A673 (cell line): ENCODE results near the gene ADRM1. TPM values are rescaled to one million over a fixed set of nuclear protein-coding genes. Genes with fewer than 3 reads are reported as not detected.

Source experiments
- BruUV-seq: library from RNA; stranded (reverse); fragments of 400-500 nt; replicated peaks from 2 replicates; lab custom pipeline; 2021; lab: Mats Ljungman, UMichigan
- CTCF ChIA-PET: fragments of 300-600 bp; sonication (Branson Sonifier 250); formaldehyde crosslinking; loops from one replicate; lab custom pipeline; 2022; ENCODE audit warnings: antibody characterized with exemption; lab: Charles Lee
- POLR2A ChIA-PET: fragments of 300-600 bp; sonication (Branson Sonifier 250); formaldehyde crosslinking; loops from one replicate; lab custom pipeline; 2022; ENCODE audit warnings: antibody characterized with exemption; ENCODE audit not compliant: low non-redundant PET; lab: Charles Lee
- DNase-seq: peaks from one replicate; pipeline ENCODE4 v3.0.0-alpha.2; 2015; ENCODE audit warnings: low spot score
- H3K27ac ChIP-seq: fragments of 200-600 bp; sonication (generic); 2 replicates; pipeline ENCODE4 v1.5.1; 2016; ENCODE audit warnings: mixed run types, low read depth, mild to moderate bottlenecking, mixed read lengths, antibody characterized with exemption, low read length; ENCODE audit not compliant: poor library complexity, severe bottlenecking
- H3K27me3 ChIP-seq: fragments of 200-600 bp; sonication (generic); replicated peaks from 2 replicates; pipeline ENCODE4 v1.6.1; 2017; ENCODE audit warnings: mixed run types, low read depth, mild to moderate bottlenecking, mixed read lengths, antibody characterized with exemption, low read length; ENCODE audit not compliant: insufficient read depth, poor library complexity
- H3K36me3 ChIP-seq: fragments of 200-600 bp; sonication (generic); 2 replicates; pipeline ENCODE4 v1.6.1; 2016; ENCODE audit warnings: mixed run types, mild to moderate bottlenecking, mixed read lengths, antibody characterized with exemption, low read length; ENCODE audit not compliant: insufficient read depth, poor library complexity, severe bottlenecking
- H3K4me1 ChIP-seq: fragments of 200-600 bp; sonication (generic); 2 replicates; pipeline ENCODE4 v1.6.1; 2017; ENCODE audit warnings: mixed run types, mild to moderate bottlenecking, mixed read lengths, antibody characterized with exemption, low read length; ENCODE audit not compliant: insufficient read depth, poor library complexity, severe bottlenecking
- H3K4me3 ChIP-seq: fragments of 200-600 bp; sonication (generic); 2 replicates; pipeline ENCODE4 v1.5.1; 2016; ENCODE audit warnings: low read depth, mixed run types, mild to moderate bottlenecking, mixed read lengths, low read length; ENCODE audit not compliant: poor library complexity, severe bottlenecking
- H3K9me3 ChIP-seq: fragments of 200-600 bp; sonication (generic); 2 replicates; pipeline ENCODE4 v1.6.1; 2016; ENCODE audit warnings: mixed run types, low read depth, mild to moderate bottlenecking, mixed read lengths, antibody characterized with exemption, low read length; ENCODE audit not compliant: poor library complexity, severe bottlenecking
- EZH2 ChIP-seq: fragments of 200-600 bp; sonication (generic); IDR thresholded peaks from 2 replicates; pipeline ENCODE4 v1.6.1; 2017; ENCODE audit warnings: borderline replicate concordance, low read depth, mild to moderate bottlenecking, mixed read lengths, antibody characterized with exemption, low read length; ENCODE audit not compliant: poor library complexity, severe bottlenecking
- intact Hi-C: fragments of 100-400 bp; cut with micrococcal nuclease; formaldehyde crosslinking; loops from one replicate; pipeline ENCODE4 v1.10.0; 2022; ENCODE audit not compliant: unreplicated experiment
- total RNA-seq: library from RNA; stranded (reverse); gene quantifications from 2 replicates; pipeline ENCODE4 v1.2.3, GENCODE V29; 2021
- TF ChIP-seq, protein P1 (sequence below): fragments of 300-800, 200-600 bp; sonication (generic); conservative IDR thresholded peaks from 2 replicates; pipeline ENCODE4 v1.5.1; 2017; ENCODE audit warnings: low read depth, mild to moderate bottlenecking, antibody characterized with exemption, low read length, moderate library complexity, mixed read lengths

Gene ADRM1
- total RNA-seq, 1 experiment from 2014 or later: 252 TPM

- no peaks in the 10 kb centered on the region for H3K27me3 ChIP-seq
- no peak overlapping the region for H3K27ac ChIP-seq
- no peak overlapping the region for H3K4me3 ChIP-seq
- intact Hi-C loops: no loop called here
- CTCF ChIA-PET: no interaction called here
- no peaks in the 10 kb centered on the region for H3K4me1 ChIP-seq
- POLR2A ChIA-PET: no interaction called here
- H3K9me3 ChIP-seq: no peaks in the 10 kb centered on the region
- peaks cover 4% of the 10 kb centered on the region for H3K36me3 ChIP-seq
- BruUV-seq: no TSS peak
- no peak for DNase-seq
- no peak for TF ChIP-seq EZH2
- TF ChIP-seq, protein P1, sequence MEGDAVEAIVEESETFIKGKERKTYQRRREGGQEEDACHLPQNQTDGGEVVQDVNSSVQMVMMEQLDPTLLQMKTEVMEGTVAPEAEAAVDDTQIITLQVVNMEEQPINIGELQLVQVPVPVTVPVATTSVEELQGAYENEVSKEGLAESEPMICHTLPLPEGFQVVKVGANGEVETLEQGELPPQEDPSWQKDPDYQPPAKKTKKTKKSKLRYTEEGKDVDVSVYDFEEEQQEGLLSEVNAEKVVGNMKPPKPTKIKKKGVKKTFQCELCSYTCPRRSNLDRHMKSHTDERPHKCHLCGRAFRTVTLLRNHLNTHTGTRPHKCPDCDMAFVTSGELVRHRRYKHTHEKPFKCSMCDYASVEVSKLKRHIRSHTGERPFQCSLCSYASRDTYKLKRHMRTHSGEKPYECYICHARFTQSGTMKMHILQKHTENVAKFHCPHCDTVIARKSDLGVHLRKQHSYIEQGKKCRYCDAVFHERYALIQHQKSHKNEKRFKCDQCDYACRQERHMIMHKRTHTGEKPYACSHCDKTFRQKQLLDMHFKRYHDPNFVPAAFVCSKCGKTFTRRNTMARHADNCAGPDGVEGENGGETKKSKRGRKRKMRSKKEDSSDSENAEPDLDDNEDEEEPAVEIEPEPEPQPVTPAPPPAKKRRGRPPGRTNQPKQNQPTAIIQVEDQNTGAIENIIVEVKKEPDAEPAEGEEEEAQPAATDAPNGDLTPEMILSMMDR: no peak
These were observed 5.9 kb upstream of the ADRM1 start for GRCh38 chr20:62296724-62297448.

DNA sequence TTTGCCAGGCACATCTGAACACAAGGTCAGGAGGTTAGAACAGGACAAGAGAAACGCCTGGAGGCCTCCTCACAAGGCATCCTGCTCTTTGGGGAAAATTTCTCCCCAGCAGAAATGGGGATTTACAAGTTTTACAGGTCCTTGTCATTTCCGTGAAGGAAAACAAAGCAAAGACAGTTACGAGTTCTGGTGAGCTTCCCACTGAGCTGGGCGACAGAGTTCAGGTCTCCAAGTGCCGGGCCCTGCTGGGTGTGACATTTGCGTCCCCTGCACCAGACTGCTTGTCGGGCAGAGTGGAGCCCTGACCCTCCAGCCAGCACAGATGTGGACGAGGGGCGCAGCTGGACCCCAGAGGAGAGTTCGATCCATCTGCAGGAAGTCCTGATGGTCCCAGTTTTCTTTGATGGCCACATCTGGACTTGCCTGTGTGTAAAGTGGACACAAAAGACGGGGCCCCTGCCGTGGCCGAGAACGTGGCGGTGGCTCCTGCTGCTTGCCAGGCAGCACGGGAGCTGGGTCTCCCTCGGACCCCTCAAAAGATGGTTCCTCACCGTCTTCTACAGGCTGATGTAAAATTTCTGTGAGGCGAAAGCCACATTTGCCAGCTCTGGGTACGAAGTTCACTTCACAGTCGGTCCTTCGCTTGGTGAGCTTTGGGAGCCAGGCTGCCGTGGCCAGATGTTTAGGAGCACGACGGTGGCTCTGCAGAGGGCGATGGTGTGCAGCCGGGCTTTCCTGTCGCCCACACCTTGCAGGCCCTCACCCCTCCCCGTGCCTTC, 5.2 kb upstream of the ADRM1 start:
- CTCF ChIA-PET: no interaction called here
- Histone ChIP-seq H3K4me3 (no peak overlapping the region), H3K27me3 (no peaks in the 10 kb centered on the region), H3K27ac (no peak overlapping the region), H3K9me3 (no peaks in the 10 kb centered on the region), H3K4me1 (no peaks in the 10 kb centered on the region), H3K36me3 (peaks cover 4% of the 10 kb centered on the region)
- POLR2A ChIA-PET: no interaction called here
- intact Hi-C loops: no loop called here
- BruUV-seq: no TSS peak
- no peak for DNase-seq
- no peak for TF ChIP-seq EZH2
- TF ChIP-seq, protein P1: no peak

DNA sequence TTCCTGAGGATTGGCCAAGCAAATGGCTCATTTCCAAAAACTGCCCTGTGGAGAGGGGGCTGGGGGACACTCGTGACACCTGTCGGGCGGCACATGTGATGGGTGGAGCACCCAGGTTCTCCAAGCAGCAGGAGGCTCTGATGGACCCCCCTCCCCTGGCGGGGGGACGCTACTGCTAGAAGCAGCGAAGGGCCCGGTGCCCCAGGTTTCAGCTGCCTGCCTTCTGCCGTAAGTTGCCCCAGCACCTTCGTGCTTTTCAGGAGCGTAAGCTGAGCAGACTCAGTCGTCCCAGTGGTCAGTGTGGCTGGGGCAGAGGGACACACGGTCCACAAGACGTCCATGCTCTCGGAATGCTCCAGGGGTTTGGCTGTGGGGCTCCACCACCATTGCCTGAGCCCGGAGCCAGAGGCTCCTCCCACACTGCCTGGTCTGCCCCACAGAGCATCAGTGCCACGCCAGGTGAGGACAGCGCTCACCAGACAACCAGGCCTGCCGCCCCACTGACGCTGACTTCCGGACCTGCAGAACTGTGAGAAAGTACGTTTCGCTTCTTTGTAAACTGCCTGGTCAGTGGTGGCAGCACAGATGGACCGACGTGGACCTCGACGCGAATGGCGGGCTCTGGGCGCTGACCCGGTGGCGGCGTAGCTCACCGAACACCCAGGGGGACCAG, 4.1 kb upstream of the ADRM1 start:
- H3K4me3 ChIP-seq: no peak overlapping the region
- CTCF ChIA-PET: no interaction called here
- H3K27ac ChIP-seq: no peak overlapping the region
- no peaks in the 10 kb centered on the region for H3K27me3 ChIP-seq
- H3K9me3 ChIP-seq: no peaks in the 10 kb centered on the region
- peaks cover 5% of the 10 kb centered on the region for H3K36me3 ChIP-seq
- intact Hi-C loops: no loop called here
- no peaks in the 10 kb centered on the region for H3K4me1 ChIP-seq
- TF ChIP-seq, protein P1: no peak
- TF ChIP-seq EZH2: no peak
- no peak for DNase-seq
- BruUV-seq: no TSS peak
- POLR2A ChIA-PET: no interaction called here
